Thyroid gland (tissue), 4 donors: Measurements from ENCODE around the gene MAX. TPM values are rescaled to one million over a fixed set of nuclear protein-coding genes. Genes with fewer than 3 reads are reported as not detected.

Experiments
- DNase-seq, 2 donors: peaks; one replicate each; pipeline ENCODE4 v3.0.0-alpha.2; 2019
- H3K27ac ChIP-seq, 3 donors: fragments of 200-600 bp; sonication (generic); 1 replicate in 2 of 3; 2 replicates in 1 of 3; pipeline ENCODE4 v1.5.1; 2016 to 2019; ENCODE audit warnings: mild to moderate bottlenecking in 1 of 3, moderate library complexity in 1 of 3
- H3K27me3 ChIP-seq: fragments of 200-600 bp; sonication (generic); one replicate; pipeline ENCODE4 v1.5.1; 2019
- H3K36me3 ChIP-seq, 2 donors: fragments of 200-600 bp; sonication (generic); one replicate each; pipeline ENCODE4 v1.5.1; 2016 to 2019
- H3K4me1 ChIP-seq, 2 donors: fragments of 200-600 bp; sonication (generic); one replicate each; pipeline ENCODE4 v1.5.1; 2017 to 2019
- H3K4me3 ChIP-seq, 3 donors: fragments of 200-600 bp; sonication (generic); replicated peaks in 1 of 3; 1 replicate in 2 of 3; 2 replicates in 1 of 3; pipeline ENCODE4 v1.5.1; 2016; ENCODE audit warnings: mild to moderate bottlenecking in 1 of 3
- H3K9me3 ChIP-seq: fragments of 200-600 bp; sonication (generic); one replicate; pipeline ENCODE4 v1.5.1; 2017
- CTCF ChIP-seq, 6 experiments: fragments of 200-600 bp in 3 of 6; fragments of 450-650 bp in 3 of 6; sonication (generic) in 3 of 6; IDR thresholded peaks; one replicate each; pipeline ENCODE4 v1.5.1; 2016 to 2019; ENCODE audit warnings: antibody characterized with exemption in 6 of 6, mild to moderate bottlenecking in 2 of 6, inconsistent platforms in 1 of 6, moderate library complexity in 1 of 6
- POLR2A ChIP-seq, 2 donors: fragments of 450-650 bp; IDR thresholded peaks; one replicate each; pipeline ENCODE4 v1.6.1; 2017; ENCODE audit warnings: antibody characterized with exemption in 2 of 2, mild to moderate bottlenecking in 2 of 2, moderate library complexity in 1 of 2
- WGBS, 2 donors: methylation state at CpG; one replicate each; pipeline ENCODE4 v1.1.5; 2017; 5-methylcytosine and 5-hydroxymethylcytosine counted together
- intact Hi-C: fragments of 100-400 bp; cut with DNase I; formaldehyde crosslinking; loops from one replicate; pipeline ENCODE4 v1.15.1; 2023
- total RNA-seq, 4 donors: library from RNA; depleted of rRNA; stranded (reverse); fragments of >200 nt; gene quantifications; one replicate each; pipeline ENCODE4 v1.2.3, GENCODE V29; 2016

The MAX gene
- total RNA-seq, 4 donors from 2014 or later, result 56.7 to 71.4 (median 63.3) TPM

GRCh38 chr14:65054471-65055085 is 47.7 kb downstream of the MAX start:
- 95 to 97% methylated on average over 14 to 22 of the region's 23 CpGs for WGBS, 2 donors
- TF ChIP-seq CTCF (IDR thresholded peaks at IDR 0.05), result no peak
- no peak for TF ChIP-seq POLR2A (IDR thresholded peaks at IDR 0.05)
- Histone ChIP-seq H3K36me3 (peaks cover 0 to 3% of the 10 kb centered on the region in 2 donors), H3K4me1 (no peaks in the 10 kb centered on the region), H3K4me3 (no peak overlapping the region), H3K9me3 (no peaks in the 10 kb centered on the region), H3K27me3 (no peaks in the 10 kb centered on the region), H3K27ac (no peak overlapping the region)
- intact Hi-C loops, result no loop called here
- no peak for DNase-seq

GRCh38 chr14:65053466-65053865 is 48.9 kb downstream of the MAX start:
- Histone ChIP-seq H3K27me3 (no peaks in the 10 kb centered on the region), H3K27ac (no peak overlapping the region), H3K4me3 (no peak overlapping the region), H3K9me3 (no peaks in the 10 kb centered on the region), H3K4me1 (no peaks in the 10 kb centered on the region), H3K36me3 (peaks cover 0 to 3% of the 10 kb centered on the region in 2 donors)
- no peak for TF ChIP-seq POLR2A (IDR thresholded peaks at IDR 0.05)
- TF ChIP-seq CTCF (IDR thresholded peaks at IDR 0.05), result no peak
- 95 to 97% methylated on average over 3 of the region's 3 CpGs for WGBS, 2 donors
- no peak for DNase-seq
- intact Hi-C loops, result no loop called here

GRCh38 chr14:65052832-65053231 is 49.5 kb downstream of the MAX start:
- Histone ChIP-seq H3K4me1 (no peaks in the 10 kb centered on the region), H3K27me3 (no peaks in the 10 kb centered on the region), H3K36me3 (peaks cover 0 to 3% of the 10 kb centered on the region in 2 donors), H3K4me3 (no peak overlapping the region), H3K9me3 (no peaks in the 10 kb centered on the region), H3K27ac (no peak overlapping the region)
- DNase-seq, result no peak
- WGBS, 2 donors, result 81 to 91% methylated on average over 4 of the region's 4 CpGs
- no peak for TF ChIP-seq CTCF (IDR thresholded peaks at IDR 0.05)
- TF ChIP-seq POLR2A (IDR thresholded peaks at IDR 0.05), result no peak
- intact Hi-C loops, result no loop called here

- Histone ChIP-seq H3K27me3 (no peaks in the 10 kb centered on the region), H3K9me3 (no peaks in the 10 kb centered on the region), H3K4me1 (no peaks in the 10 kb centered on the region), H3K4me3 (no peak overlapping the region), H3K27ac (no peak overlapping the region), H3K36me3 (peaks cover 5 to 20% of the 10 kb centered on the region in 2 donors)
- TF ChIP-seq POLR2A (IDR thresholded peaks at IDR 0.05) (no peak), CTCF (IDR thresholded peaks at IDR 0.05) (no peak)
- 92 to 95% methylated on average over 4 of the region's 4 CpGs for WGBS, 2 donors
- intact Hi-C loops, result no loop called here
- no peak for DNase-seq
Measured at GRCh38 chr14:65045709-65046108, 56.6 kb downstream of the MAX start.

GRCh38 chr14:65045006-65045405 is 57.3 kb downstream of the MAX start:
- Histone ChIP-seq H3K4me3 (no peak overlapping the region), H3K9me3 (no peaks in the 10 kb centered on the region), H3K36me3 (peaks cover 6 to 20% of the 10 kb centered on the region in 2 donors), H3K27me3 (no peaks in the 10 kb centered on the region), H3K4me1 (no peaks in the 10 kb centered on the region), H3K27ac (no peak overlapping the region)
- no peak for TF ChIP-seq POLR2A (IDR thresholded peaks at IDR 0.05)
- no peak for TF ChIP-seq CTCF (IDR thresholded peaks at IDR 0.05)
- intact Hi-C loops, result no loop called here
- no peak for DNase-seq
- WGBS, 2 donors, result 94% methylated on average over 5 of the region's 5 CpGs
